NCI-H1694 (cell line): Measurements from ENCODE around the gene SPATC1L.
"Not testable (repeated sequence)": the region's sequence is repeated elsewhere in the genome, so short reads cannot be mapped to it uniquely, and the experiment has no call there.

Source experiments
- DNase-seq: peaks from one replicate; lab custom pipeline; 2025; lab: John Stamatoyannopoulos, UW

SPATC1L gene

DNA sequence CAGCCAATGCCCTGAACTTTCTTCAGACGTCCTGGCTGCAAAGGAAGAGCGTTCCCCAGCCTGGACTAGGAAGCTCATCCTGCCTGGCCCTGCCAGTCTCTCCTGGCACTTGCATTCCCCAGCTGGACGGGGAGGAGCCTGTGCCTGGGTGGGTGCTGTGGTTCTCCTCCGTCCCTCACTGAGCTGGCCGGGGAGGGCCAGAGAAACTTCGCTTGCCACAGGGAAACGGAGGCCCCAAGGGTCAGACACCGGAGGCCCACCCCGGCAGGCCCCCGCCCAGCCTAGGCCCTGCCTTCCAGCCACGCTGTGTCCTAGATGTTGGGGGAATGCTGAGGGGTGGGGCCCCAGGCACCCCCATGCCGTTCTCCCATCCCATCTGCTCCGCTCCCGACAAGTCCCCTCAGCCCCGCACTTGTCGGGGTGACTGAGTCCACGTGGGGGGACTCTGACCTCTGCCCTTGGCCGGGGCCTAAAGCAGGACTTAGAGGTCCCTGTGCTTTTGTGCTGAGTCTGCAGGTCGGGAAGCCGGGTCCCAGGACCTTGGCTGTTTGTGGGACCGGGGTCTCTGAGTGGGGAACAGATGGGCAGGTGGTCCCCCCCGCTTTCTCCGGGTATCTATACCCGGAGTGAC lies 33.7 kb downstream of the SPATC1L start:
- no peak for DNase-seq

DNA sequence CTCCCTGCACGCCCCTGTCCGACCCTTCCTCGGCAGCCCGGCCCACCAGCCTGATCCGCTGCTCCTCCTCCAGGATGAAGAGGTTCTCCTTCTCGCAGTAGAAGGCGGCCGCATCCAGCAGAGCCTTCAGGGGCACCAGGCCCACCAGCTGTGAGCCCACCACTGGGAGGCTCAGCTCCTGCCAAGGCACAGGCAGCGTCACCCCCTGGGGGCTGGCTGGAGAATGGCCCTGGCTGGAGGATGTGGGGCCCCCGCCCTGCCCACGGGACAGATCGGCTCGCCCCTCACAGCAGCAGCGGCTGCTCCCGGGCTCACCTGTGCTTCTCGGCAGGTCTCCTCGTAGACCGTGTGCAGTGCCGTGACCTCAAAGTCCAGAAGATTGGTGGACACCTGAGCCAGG lies 34.2 kb downstream of the SPATC1L start:
- DNase-seq: no peak

DNA sequence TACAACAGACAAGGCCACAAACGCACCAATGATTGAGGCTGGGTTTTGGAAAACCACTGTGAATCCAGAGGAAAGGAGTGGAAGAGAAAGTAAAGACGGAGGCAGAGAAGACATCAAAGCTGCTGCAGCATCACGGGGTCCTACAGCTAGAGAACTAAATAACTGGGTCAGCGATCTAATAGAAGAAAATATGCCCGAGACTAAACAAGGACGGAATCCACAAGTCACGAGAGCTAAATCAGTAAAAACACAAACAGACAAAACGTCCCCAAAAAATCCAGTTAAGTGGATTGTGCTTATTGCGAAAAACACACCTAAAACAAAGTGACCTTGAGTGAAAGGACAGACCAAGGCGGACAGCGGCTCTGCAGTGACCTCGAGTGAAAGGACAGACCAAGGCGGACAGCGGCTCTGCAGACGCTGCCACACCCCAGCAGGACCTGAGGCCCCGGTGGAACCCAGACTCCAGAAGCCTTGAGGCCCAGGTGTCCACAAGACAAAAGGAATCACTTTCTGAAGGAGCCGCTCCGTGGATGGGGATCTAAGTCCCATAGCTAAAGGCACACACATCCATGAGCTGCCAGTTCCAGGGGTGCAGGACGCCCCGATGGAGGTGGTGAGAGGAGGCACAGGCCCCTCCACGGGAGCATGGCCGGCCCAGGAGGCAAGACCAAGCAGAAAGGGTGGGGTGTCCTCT lies 34.9 kb downstream of the SPATC1L start:
- no peak for DNase-seq

DNA sequence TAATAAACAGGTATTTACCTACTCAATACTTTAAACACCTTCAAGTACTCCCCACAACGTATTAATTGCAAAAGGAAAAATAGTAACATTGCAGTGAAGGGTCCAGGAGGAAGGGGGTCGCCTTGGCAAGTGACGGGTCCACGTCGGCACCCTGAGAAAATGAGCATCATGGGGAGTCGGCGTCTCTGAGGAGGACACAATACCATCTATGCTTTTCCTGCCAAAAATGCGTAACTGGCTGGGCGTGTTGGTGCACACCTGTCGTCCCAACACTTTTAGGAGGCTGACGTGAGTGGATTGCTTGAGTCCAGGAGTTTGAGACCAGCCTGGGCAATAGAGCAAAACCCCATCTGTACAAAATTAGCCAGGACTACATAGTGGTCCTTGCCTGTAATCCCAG lies 36.2 kb downstream of the SPATC1L start:
- DNase-seq: no peak

DNA sequence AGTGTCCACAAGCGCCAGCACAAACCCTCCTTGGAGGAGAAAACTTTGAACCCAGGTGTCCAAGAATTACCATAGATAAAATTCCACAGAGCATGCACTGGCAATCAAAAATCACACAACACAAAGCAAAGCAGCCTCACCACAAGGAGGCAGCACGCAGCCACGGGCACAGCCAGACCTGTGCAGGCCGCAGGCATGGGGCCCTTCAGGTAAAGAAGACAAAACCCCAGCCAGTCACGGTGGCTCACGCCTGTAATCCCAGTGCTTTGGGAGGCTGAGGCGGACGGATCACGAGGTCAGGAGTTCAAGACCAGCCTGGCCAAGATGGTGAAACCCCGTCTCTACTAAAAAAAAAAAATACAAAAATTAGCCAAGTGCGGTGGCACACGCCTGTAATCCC lies 36.8 kb downstream of the SPATC1L start:
- peak; percentile 51 for DNase-seq

DNA sequence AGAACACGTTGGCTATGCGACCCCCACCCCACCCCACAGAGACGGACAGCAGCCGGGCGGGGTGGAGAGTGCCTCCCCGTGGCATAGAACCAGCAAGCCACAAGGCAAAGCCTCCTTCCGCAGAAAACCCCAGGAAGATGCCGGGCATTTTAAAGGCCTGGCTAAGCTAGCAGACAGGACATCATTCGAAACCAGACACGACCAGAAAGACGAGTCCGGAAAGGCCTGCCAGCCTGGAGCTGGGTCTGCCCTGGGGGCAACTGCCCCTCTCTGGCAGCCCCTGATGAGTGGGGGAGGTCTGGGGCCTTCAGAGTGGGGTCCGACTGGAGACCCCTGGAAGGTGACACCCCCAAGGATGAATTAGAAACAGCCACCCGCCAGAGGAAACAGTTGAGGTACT lies 37.4 kb downstream of the SPATC1L start:
- DNase-seq: no peak

DNA sequence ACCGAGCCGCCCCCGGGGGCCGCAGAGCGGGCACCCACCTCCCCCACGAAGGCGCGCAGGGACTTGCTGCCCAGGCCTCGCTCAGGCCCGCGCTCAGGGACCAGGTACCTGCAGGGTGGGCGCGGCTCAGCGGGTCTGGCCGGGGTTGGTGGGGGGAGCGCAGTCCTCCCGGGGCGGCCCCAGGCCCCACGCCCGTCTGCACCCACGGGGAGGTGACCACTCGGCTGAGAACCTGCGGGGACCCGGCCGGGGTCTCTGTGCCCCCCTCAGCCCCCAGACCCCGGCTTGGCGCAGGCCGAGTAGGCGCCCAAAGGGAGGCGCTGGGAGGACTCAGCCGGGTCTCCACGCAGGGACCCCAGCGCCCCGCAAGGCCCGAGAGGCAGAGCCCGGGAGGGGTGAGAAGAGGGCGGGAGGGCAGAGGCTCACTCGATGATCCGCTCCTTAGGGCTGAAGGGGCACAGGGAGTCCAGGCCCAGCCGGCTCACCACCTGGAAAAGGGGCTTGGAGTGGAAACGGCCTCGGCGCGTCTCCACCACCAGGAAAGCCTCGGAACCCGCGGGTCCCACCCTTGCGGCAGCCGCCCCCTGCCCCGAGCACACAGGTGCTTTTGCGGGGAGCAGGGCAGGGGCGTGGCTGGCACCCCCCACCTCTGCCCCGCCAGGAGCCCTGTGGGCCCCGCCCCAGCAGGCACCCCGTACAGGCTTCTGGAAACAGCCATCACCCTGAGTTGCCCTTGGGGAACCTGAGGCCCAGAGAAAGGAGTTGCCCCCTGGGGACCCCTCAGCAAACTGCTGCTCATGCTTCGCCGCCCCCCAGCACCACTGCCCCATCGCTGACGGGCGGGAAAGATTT lies 38.2 kb downstream of the SPATC1L start:
- no peak for DNase-seq

DNA sequence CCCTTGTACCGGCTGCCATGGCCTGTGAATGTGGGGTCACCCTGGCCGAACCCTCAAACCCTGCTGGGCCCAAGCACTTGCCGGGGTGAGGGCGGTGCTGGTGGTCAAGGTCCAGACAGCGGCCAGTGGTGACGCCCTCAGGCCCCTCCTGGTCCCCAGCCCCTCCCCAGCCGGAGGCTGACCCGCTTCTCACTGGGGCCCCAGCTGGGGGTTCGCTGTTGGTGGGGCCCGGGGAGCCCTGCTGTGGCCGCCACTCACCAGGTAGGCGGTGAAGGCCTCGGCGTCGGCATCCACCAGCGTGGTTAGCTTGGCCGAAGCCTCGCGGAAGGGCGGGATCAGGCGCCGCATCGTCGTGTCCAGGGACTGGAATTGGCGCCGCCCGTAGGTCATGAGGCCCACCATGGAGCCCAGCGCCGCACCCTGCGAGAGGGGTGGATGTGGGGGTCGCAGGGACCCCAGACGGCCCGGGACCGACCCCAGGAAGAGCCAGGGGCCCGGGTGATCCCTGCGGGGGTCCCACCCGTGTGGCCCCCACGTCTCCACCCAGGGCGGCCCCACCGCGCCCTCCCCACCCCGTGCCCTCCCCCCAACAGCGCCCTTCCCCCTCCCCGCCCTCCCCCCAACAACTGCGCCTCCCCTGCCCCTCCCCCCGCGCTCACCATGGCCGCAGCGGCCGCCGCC lies 39.0 kb downstream of the SPATC1L start:
- DNase-seq: no peak

DNA sequence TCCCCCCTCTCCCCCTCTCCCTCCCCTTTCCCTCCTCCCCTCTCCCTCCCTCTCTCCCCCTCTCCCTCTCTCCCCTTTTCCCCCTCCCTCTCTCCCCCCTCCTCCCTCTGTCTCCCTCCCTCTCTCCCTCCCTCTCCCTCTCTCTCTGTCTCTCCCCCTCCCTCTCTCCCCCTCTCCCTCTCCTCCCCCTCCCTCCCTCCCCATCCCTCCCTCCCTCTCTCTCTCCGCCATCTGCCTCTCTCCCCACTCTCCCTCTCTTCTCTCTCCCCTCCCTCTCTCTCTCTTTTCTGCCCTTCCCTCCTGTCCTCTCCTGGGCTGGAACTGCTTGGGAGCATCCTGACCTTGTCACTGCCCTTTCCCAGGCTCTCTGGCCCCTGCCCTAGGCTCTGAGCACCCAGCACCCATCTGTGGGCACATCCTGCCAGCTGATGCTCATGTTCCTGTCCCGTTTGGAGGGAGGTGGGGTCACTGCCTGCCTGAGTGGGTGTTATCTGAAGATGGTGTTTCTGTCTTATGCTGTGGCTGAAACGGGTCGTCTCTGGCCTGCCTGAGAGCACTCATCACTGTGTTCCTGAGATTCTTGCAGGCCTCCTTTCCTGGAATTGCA lies 39.7 kb downstream of the SPATC1L start:
- no peak for DNase-seq

DNA sequence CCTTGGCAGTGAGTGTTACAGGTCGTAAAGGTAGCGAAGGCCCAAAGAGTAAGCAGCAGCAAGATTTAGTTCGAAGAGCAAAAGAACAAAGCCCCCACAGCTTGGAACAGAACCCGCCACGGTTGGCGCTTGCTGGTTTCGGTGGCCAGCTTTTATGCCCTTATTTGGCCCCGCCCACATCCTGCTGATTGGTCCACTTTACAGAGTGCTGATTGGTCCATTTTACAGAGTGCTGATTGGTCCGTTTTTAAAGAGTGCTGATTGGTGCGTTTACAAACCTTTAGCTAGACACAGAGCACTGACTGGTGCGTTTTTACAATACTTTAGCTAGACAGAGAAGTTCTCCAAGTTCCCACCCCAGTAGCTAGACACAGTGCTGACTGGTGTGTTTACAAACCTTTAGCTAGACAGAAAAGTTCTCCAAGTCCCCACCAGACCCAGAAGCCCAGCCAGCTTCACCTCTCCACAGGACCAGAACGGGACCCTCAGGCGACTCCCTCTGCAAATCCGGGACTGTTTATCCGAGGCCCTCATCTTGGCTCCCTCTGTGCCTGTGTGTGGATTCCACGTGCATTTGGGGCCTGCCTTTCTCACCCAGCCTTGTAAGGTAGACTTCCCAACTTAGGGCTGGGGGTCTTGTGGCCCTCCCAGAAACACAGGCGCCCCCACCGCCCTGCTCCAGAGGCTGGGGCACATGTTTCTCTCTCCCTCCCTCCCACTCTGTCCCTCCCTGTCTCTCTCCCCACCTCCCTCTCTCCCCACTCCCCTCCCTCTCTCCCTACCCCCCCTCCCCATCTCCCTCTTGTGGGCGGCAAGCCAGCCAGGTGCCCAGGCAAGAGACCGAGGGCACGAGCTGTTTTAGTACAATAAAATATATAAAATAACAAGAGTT lies 41.4 kb downstream of the SPATC1L start:
- no peak for DNase-seq

DNA sequence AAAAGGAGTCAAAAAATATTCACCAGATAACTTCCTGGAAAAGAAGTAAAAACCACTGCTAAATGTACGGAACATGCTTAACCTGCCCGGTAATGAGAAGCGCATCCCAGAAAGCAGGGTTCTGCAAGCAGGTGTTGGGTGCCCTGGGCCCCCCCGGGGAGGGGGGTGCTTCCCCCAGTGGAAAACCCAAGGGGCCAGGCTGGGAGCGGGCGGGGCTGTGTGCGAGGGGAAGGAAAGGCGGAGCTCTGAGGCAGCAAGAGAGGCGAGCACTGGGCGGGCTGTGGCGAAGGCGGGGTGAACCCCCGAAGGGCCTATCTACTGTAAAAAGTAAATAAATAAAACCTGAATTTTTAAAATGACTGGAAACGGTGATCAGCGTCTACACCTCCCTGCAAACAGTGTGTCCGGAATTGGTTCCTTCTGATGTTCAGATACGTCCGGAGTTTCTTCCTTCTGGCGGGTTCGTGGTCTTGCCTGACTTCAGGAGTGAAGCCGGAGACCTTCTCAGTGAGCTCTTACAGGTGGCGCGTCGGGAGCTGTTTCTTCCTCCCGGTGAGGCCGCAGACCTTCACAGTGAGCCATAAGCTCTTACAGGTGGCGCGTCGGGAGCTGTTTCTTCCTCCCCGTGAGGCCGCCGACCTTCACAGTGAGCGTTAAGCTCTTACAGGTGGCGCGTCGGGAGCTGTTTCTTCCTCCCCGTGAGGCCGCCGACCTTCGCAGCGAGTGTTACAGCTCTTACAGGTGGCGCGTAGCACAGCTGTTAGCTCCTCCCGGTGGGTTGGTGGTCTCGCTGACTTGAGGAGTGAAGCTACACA lies 42.3 kb downstream of the SPATC1L start:
- DNase-seq: no peak

DNA sequence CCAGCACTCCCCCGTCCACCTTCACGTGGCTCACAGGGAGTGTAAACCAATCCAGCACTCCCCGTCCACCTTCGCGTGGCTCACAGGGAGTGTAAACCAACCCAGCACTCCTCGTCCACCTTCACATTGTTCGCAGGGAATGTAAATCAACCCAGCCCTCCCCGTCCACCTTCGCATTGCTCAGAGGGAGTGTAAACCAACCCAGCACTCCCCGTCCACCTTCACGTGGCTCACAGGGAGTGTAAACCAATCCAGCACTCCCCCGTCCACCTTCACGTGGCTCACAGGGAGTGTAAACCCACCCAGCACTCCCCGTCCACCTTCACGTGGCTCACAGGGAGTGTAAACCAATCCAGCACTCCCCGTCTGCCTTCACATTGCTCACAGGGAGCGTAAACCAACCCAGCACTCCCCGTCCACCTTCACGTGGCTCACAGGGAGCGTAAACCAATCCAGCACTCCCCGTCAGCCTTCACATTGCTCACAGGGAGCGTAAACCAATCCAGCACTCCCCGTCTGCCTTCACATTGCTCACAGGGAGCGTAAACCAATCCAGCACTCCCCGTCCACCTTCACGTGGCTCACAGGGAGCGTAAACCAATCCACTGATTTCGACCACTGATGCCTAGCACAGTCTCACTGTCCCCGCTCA lies 43.8 kb downstream of the SPATC1L start:
- DNase-seq: not testable (repeated sequence)

DNA sequence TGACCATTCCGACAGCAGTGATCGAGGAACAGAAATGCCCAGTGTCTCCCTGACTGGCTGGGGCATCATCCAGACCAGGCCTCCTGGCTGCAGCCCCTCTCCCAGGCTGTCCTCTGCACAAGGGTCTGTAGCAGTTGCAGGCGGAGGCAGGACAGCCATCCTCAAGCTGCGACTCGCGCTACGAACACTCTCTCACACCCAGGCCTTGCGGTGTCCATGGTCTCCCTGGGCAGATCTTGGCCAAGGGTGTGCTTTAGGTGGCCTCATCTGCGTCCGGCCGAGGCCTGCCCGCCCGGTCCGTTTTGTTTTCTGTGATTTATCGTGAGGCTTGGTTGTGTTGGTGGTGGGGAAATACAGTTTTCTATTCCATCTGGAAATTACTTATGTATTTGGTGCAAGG lies 44.6 kb downstream of the SPATC1L start:
- no peak for DNase-seq

DNA sequence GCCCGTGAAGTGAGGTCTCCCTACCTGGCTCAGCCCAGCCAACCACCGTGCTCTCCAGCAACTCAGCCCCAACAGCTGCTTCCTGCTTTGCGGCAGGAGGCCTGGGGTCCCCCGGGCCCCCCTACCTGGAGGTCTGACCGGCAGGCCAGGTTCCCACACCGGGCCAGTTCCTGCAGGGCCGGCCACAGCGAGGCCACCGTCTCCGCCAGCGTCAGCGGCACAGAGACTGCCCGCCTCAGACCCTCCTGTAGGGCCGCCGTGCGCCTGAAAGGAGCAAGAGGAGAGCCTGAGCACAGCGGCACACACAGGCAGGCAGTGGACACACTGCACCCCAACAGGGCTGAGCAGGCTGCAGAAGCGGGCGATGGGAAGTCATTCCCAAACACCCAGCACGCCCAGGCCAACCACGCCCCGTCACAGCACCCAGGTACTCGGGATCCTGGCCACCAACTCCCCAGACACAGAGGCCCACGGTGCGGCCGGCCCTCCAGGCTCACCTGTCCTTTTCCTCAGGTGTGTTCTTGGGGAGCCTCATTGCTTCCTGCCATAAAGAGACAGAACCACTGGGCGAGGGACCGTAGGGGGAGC lies 45.8 kb downstream of the SPATC1L start:
- no peak for DNase-seq

DNA sequence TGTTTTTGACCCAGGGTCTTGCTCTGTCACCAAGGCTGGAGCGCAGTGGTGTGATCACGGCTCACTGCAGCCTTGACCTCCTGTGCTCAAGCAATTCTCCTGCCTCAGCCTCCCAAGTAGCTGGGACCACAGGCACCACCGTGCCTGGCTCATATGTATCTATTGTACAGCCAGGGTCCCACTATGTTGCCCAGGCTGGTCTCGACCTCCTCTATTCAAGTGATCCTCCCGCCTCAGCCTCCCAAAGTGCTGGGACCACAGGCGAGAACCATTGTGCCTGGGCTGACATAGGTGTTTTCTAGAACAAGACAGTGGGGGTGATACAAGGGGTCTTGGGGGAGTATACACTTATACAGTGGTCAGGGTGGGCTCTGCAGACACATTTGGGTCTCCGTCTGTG lies 46.4 kb downstream of the SPATC1L start:
- DNase-seq: no peak

DNA sequence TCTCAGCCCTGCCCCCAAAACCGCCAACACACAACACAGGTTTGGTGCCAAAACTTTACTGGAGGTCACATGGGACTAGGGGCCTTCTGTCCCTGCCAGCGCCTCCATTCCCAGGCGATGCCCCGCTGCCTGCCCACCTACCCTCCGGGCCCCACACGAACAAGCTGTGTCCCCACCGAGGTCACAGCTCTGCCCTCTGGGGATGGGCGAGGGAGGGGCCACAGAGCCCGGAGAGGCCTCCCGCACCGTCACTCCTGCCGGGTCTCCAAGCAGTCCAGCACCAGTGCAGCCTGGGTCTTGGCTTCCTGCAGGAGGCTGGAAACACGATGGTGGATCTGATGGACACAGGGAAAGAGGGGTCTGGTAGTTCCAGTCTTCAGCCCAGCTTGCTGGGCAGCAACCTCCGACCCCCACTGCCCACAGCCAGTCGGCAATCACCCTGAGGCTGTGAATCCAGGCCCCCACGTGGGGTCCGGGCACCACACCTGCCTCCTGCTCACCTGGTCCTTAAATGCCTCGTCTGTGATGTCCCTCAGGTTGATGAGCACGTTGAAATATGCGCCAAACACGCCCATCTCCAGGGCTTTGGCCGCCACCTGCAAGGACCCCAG lies 47.4 kb downstream of the SPATC1L start:
- DNase-seq: no peak

DNA sequence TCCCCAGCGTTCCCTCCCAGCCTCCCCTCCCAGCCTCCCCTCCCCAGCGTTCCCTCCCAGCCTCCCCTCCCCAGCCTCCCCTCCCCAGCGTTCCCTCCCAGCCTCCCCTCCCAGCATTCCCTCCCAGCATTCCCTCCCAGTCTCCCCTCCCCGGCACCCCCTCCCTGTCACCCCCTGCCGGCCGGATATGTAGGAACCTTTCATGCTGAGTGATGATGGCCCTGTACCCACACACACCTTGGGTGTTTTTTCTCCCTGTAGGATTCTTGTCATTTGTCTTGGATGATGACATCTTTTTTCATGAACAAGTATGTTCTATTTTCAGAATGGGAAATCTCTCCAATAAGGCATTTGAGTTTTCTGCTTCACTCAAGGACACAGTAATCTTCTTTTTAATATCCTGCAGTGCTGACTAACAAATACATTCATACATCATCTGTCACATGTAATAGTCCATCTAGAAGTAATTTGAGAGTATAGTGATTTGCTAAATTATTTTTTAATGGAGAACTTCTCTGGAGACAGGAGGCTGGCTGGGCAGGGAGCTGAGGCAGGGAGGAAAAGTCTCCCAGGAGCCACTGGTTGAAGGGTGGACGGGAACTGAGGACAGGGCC lies 48.4 kb downstream of the SPATC1L start:
- DNase-seq: no peak
